CD4-positive, alpha-beta memory T cell (primary cell): ENCODE data around the gene DGLUCY. TPM values are rescaled to one million over a fixed set of nuclear protein-coding genes. Genes with fewer than 3 reads are reported as not detected.
"Not testable (repeated sequence)": the region's sequence is repeated elsewhere in the genome, so short reads cannot be mapped to it uniquely, and the experiment has no call there.

ENCODE experiments used
- CTCF ChIA-PET: fragments of 350-600 bp; sonication (Branson Sonifier 250); formaldehyde crosslinking; loops from one replicate; lab custom pipeline; 2021; ENCODE audit warnings: inconsistent platforms; ENCODE audit not compliant: partially characterized antibody; lab: Charles Lee
- POLR2A ChIA-PET: fragments of 350-600 bp; sonication (Branson Sonifier 250); formaldehyde crosslinking; loops from one replicate; lab custom pipeline; 2021; ENCODE audit not compliant: partially characterized antibody; lab: Charles Lee
- DNase-seq, 5 donors: peaks; one replicate each; pipeline versions ENCODE4 v3.0.0 to v3.0.0-alpha.2; 2020 to 2022; ENCODE audit warnings: mixed read lengths in 1 of 5
- H3K27ac ChIP-seq: one replicate; pipeline ENCODE4 v1.7.0; 2013; ENCODE audit warnings: low read depth, low read length
- H3K27me3 ChIP-seq: 2 replicates; pipeline ENCODE4 v1.7.0; 2013; ENCODE audit warnings: mild to moderate bottlenecking, low read length, moderate library complexity; ENCODE audit not compliant: insufficient read depth
- H3K36me3 ChIP-seq: 2 replicates; pipeline ENCODE4 v1.7.0; 2013; ENCODE audit warnings: mild to moderate bottlenecking, low read length, moderate library complexity; ENCODE audit not compliant: insufficient read depth
- H3K4me1 ChIP-seq: 2 replicates; pipeline ENCODE4 v1.7.0; 2013; ENCODE audit warnings: mild to moderate bottlenecking, low read length, moderate library complexity; ENCODE audit not compliant: insufficient read depth
- H3K4me3 ChIP-seq, 2 donors: one replicate each; pipeline ENCODE4 v1.7.0; 2013; ENCODE audit warnings: low read length in 2 of 2, mild to moderate bottlenecking in 1 of 2
- H3K9me3 ChIP-seq, 2 donors: one replicate each; pipeline ENCODE4 v1.7.0; 2013; ENCODE audit warnings: low read length in 2 of 2, control low read depth in 1 of 2; ENCODE audit not compliant: control insufficient read depth in 1 of 2
- H3K27ac Mint-ChIP-seq, 7 donors: one replicate each; pipeline ENCODE4 v1.8.0; 2020 to 2021; ENCODE audit warnings: mixed read lengths in 7 of 7, mild to moderate bottlenecking in 6 of 7, inconsistent platforms in 3 of 7, moderate library complexity in 3 of 7
- H3K27me3 Mint-ChIP-seq, 2 donors: one replicate each; pipeline ENCODE4 v1.8.0; 2020 to 2021; ENCODE audit warnings: mixed read lengths in 2 of 2
- H3K36me3 Mint-ChIP-seq, 2 donors: one replicate each; pipeline ENCODE4 v1.8.0; 2020 to 2021; ENCODE audit warnings: mixed read lengths in 2 of 2, inconsistent platforms in 1 of 2, mild to moderate bottlenecking in 1 of 2
- H3K4me1 Mint-ChIP-seq, 4 donors: one replicate each; pipeline ENCODE4 v1.8.0; 2020 to 2021; ENCODE audit warnings: mixed read lengths in 4 of 4, mild to moderate bottlenecking in 1 of 4
- H3K4me3 Mint-ChIP-seq, 8 donors: one replicate each; pipeline ENCODE4 v1.8.0; 2020 to 2021; ENCODE audit warnings: mixed read lengths in 8 of 8, mild to moderate bottlenecking in 7 of 8, moderate library complexity in 6 of 8, inconsistent platforms in 3 of 8
- H3K9me3 Mint-ChIP-seq, 8 donors: one replicate each; pipeline ENCODE4 v1.8.0; 2020 to 2021; ENCODE audit warnings: mixed read lengths in 8 of 8, mild to moderate bottlenecking in 5 of 8, inconsistent platforms in 3 of 8, moderate library complexity in 1 of 8
- intact Hi-C: fragments of 100-400 bp; cut with micrococcal nuclease; formaldehyde crosslinking; loops from one replicate; pipeline ENCODE4 v1.15.1; 2023
- polyA plus RNA-seq, 2 donors: library from polyadenylated mRNA; unstranded; fragments of 300-500 nt; fragmentation: Illumina TruSeq; gene quantifications; one replicate each; pipeline ENCODE4 v1.2.3, GENCODE V29; 2021
- total RNA-seq, 2 experiments: library from RNA; stranded (reverse); gene quantifications; one replicate each; pipeline ENCODE4 v1.2.3, GENCODE V29; 2021

DGLUCY gene
- total and polyA plus RNA-seq, 4 experiments from 2014 or later: 40.9 to 141 (median 89.0) TPM

- Mint-ChIP-seq H3K9me3 (peaks cover 0 to 1% (median 0%) of the 10 kb centered on the region in 8 donors), H3K27me3 (no peaks in the 10 kb centered on the region), H3K27ac (peak overlapping the region; percentile 42 to 97 (median 78)), H3K4me3 (peak overlapping the region in 1 of 8 donors; percentile 45), H3K4me1 (peaks cover 38 to 74% (median 58%) of the 10 kb centered on the region in 4 donors), H3K36me3 (no peaks in the 10 kb centered on the region)
- POLR2A ChIA-PET: interaction anchor here (1.5 to 6.3 kb wide), 4 partner anchors 12 to 77 kb away, joined by 4 to 124 read pairs (median 30); partner anchors contain the start of gene GPR68
- Histone ChIP-seq H3K4me3 (no peak overlapping the region), H3K36me3 (no peaks in the 10 kb centered on the region), H3K4me1 (peaks cover 62% of the 10 kb centered on the region), H3K27ac (no peak overlapping the region), H3K9me3 (no peaks in the 10 kb centered on the region), H3K27me3 (no peaks in the 10 kb centered on the region)
- intact Hi-C loops: no loop called here
- CTCF ChIA-PET: interaction anchor here (0.7 to 2.7 kb wide), 5 partner anchors 12 to 359 kb away, joined by 3 to 7 read pairs (median 3); no protein-coding TSS in a partner anchor
- DNase-seq: no peak
Measured at GRCh38 chr14:91261986-91262549, 148.2 kb downstream of the DGLUCY start.

- intact Hi-C loops: no loop called here
- ChIA-PET CTCF (interaction anchor here (0.9 to 2.6 kb wide), 6 partner anchors 9 to 361 kb away, joined by 3 to 14 read pairs (median 4); no protein-coding TSS in a partner anchor), POLR2A (interaction anchor here (1.0 to 6.3 kb wide), 11 partner anchors 8 to 197 kb away, joined by 3 to 124 read pairs (median 9); partner anchors contain the start of gene GPR68)
- peaks cover 37 to 73% (median 50%) of the 10 kb centered on the region in 4 donors for H3K4me1 Mint-ChIP-seq
- H3K4me3 ChIP-seq: no peak overlapping the region
- peak overlapping the region; percentile 60 to 97 (median 81) for H3K27ac Mint-ChIP-seq
- no peaks in the 10 kb centered on the region for H3K9me3 ChIP-seq
- peaks cover 0 to 10% of the 10 kb centered on the region in 2 donors for H3K36me3 Mint-ChIP-seq
- no peak overlapping the region for H3K27ac ChIP-seq
- H3K27me3 ChIP-seq: no peaks in the 10 kb centered on the region
- H3K4me3 Mint-ChIP-seq: peak overlapping the region; percentile 37 to 85 (median 72)
- peaks cover 49% of the 10 kb centered on the region for H3K4me1 ChIP-seq
- DNase-seq: no peak
- H3K36me3 ChIP-seq: no peaks in the 10 kb centered on the region
- H3K27me3 Mint-ChIP-seq: no peaks in the 10 kb centered on the region
- H3K9me3 Mint-ChIP-seq: peaks cover 0 to 4% (median 0%) of the 10 kb centered on the region in 8 donors
Measured at GRCh38 chr14:91263329-91263728, 149.5 kb downstream of the DGLUCY start.

GRCh38 chr14:91264151-91265150 is 150.6 kb downstream of the DGLUCY start:
- Mint-ChIP-seq H3K27ac (peak overlapping the region in 6 of 7 donors; percentile 60 to 97 (median 84)), H3K27me3 (no peaks in the 10 kb centered on the region), H3K36me3 (peaks cover 6 to 17% of the 10 kb centered on the region in 2 donors), H3K4me1 (peaks cover 39 to 69% (median 46%) of the 10 kb centered on the region in 4 donors), H3K4me3 (peak overlapping the region; percentile 69 to 85 (median 79)), H3K9me3 (peaks cover 0 to 5% (median 0%) of the 10 kb centered on the region in 8 donors)
- Histone ChIP-seq H3K4me3 (peak overlapping the region in 1 of 2 donors; percentile 32), H3K27ac (peak overlapping the region; percentile 31), H3K9me3 (no peaks in the 10 kb centered on the region), H3K27me3 (no peaks in the 10 kb centered on the region), H3K36me3 (no peaks in the 10 kb centered on the region), H3K4me1 (peaks cover 45% of the 10 kb centered on the region)
- ChIA-PET POLR2A (interaction anchor here (0.8 to 6.3 kb wide), 16 partner anchors 9 to 199 kb away, joined by 3 to 124 read pairs (median 6); partner anchors contain the start of gene GPR68), CTCF (interaction anchor here (0.8 to 2.6 kb wide), 8 partner anchors 10 to 94 kb away, joined by 3 to 14 read pairs (median 3); no protein-coding TSS in a partner anchor)
- intact Hi-C loops: no loop called here
- DNase-seq: peak in 2 of 5 donors; percentile 39 to 41

GRCh38 chr14:91265404-91265803 is 151.5 kb downstream of the DGLUCY start:
- Mint-ChIP-seq H3K27me3 (no peaks in the 10 kb centered on the region), H3K4me3 (peak overlapping the region in 7 of 8 donors; percentile 33 to 84 (median 76)), H3K4me1 (peaks cover 39 to 62% (median 42%) of the 10 kb centered on the region in 4 donors), H3K9me3 (peaks cover 0 to 5% (median 0%) of the 10 kb centered on the region in 8 donors), H3K36me3 (peaks cover 10 to 25% of the 10 kb centered on the region in 2 donors), H3K27ac (peak overlapping the region; percentile 1 to 90 (median 76))
- POLR2A ChIA-PET: interaction anchor here (1.4 to 6.3 kb wide), 10 partner anchors 10 to 88 kb away, joined by 3 to 124 read pairs (median 8); partner anchors contain the start of gene GPR68
- intact Hi-C loops: no loop called here
- peaks cover 39% of the 10 kb centered on the region for H3K4me1 ChIP-seq
- H3K9me3 ChIP-seq: no peaks in the 10 kb centered on the region
- no peak for DNase-seq
- H3K27ac ChIP-seq: no peak overlapping the region
- H3K27me3 ChIP-seq: no peaks in the 10 kb centered on the region
- CTCF ChIA-PET: interaction anchor here (1.0 to 2.6 kb wide), 2 partner anchors 22 to 62 kb away, joined by 3 to 14 read pairs; no protein-coding TSS in a partner anchor
- peaks cover 6% of the 10 kb centered on the region for H3K36me3 ChIP-seq
- no peak overlapping the region for H3K4me3 ChIP-seq

GRCh38 chr14:91266276-91266675 is 152.4 kb downstream of the DGLUCY start:
- H3K36me3 Mint-ChIP-seq: peaks cover 10 to 28% of the 10 kb centered on the region in 2 donors
- H3K27ac ChIP-seq, H3K27me3 ChIP-seq, H3K36me3 ChIP-seq, H3K4me3 Mint-ChIP-seq, H3K9me3 ChIP-seq, H3K9me3 Mint-ChIP-seq, H3K27me3 Mint-ChIP-seq, H3K4me3 ChIP-seq, intact Hi-C loops, DNase-seq: not testable (repeated sequence)
- CTCF ChIA-PET: interaction anchor here (1.0 to 1.4 kb wide), 2 partner anchors 10 to 88 kb away, joined by 3 to 4 read pairs; no protein-coding TSS in a partner anchor
- POLR2A ChIA-PET: interaction anchor here (1.1 to 8.4 kb wide), 3 partner anchors 11 to 22 kb away, joined by 3 to 50 read pairs (median 3); partner anchors contain the start of gene GPR68
- H3K4me1 Mint-ChIP-seq: peaks cover 33 to 53% (median 35%) of the 10 kb centered on the region in 4 donors
- peak overlapping the region in 5 of 7 donors; percentile 3 to 81 (median 43) for H3K27ac Mint-ChIP-seq
- H3K4me1 ChIP-seq: peaks cover 31% of the 10 kb centered on the region

GRCh38 chr14:91267965-91268437 is 154.1 kb downstream of the DGLUCY start:
- peak overlapping the region; percentile 13 to 86 (median 53) for H3K27ac Mint-ChIP-seq
- H3K4me1 ChIP-seq: peaks cover 22% of the 10 kb centered on the region
- H3K36me3 Mint-ChIP-seq: peaks cover 16 to 36% of the 10 kb centered on the region in 2 donors
- peaks cover 0 to 5% (median 0%) of the 10 kb centered on the region in 8 donors for H3K9me3 Mint-ChIP-seq
- ChIA-PET POLR2A (interaction anchor here (0.7 to 8.4 kb wide), 3 partner anchors 18 to 91 kb away, joined by 3 to 50 read pairs (median 3); partner anchors contain the start of gene GPR68), CTCF (interaction anchor here (1.4 to 2.0 kb wide), 3 partner anchors 20 to 95 kb away, joined by 4 to 8 read pairs (median 5); no protein-coding TSS in a partner anchor)
- H3K4me1 Mint-ChIP-seq: peaks cover 28 to 45% (median 31%) of the 10 kb centered on the region in 4 donors
- H3K9me3 ChIP-seq: no peaks in the 10 kb centered on the region
- no peak overlapping the region for H3K4me3 ChIP-seq
- H3K4me3 Mint-ChIP-seq: peak overlapping the region in 1 of 8 donors; percentile 7
- no peak for DNase-seq
- H3K27me3 ChIP-seq: no peaks in the 10 kb centered on the region
- peaks cover 21% of the 10 kb centered on the region for H3K36me3 ChIP-seq
- H3K27ac ChIP-seq: no peak overlapping the region
- intact Hi-C loops: no loop called here
- H3K27me3 Mint-ChIP-seq: no peaks in the 10 kb centered on the region
